Activated CD8-positive, alpha-beta memory T cell treated with anti-CD3 and anti-CD28 coated beads for 1 hour (primary cell): ENCODE measurements around the gene NCOA5.

Source experiments
- DNase-seq, 2 donors: peaks; one replicate each; pipeline ENCODE4 v3.0.0-alpha.2; 2020; ENCODE audit warnings: low read depth in 1 of 2; ENCODE audit errors: extremely low read depth in 1 of 2

The NCOA5 gene

DNA sequence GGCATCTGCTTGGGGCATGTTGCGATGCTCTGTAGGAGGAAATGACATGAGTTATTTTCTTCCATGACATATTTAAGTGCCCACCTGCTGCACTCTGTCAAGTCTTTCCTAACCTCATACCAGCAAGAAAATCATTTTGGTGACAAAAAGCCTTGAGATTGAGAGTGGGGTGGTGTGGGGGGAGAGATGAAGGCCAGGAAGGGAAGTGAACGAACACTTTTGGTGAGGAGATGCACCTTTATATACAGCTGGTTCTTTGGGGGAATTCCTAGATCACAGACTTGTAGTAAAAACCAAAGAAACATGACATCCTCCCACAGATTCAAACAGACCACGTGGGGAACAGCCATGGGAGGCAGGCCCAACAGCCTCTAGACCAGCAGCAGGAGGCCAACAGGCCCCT is 26.1 kb downstream of the NCOA5 start:
- DNase-seq, result no peak

DNA sequence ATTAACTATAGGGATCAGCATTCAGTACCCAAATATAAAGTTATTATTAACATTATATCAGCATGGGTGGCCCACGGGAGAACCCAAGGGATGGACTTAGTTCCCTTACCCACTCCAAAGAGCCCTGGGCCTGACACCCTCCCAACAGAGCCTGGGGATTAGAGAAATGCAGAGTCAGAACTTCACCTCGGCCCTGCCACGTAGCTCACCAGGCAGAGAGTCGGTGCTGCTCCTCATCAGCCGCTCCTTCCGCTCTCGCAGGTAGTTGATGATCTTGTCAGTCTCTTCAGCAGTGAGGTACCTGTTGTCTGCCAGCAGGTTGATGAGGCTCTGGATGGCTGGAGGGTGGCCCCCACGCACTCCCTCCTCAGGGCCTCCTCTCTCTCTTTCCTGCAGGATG is 26.6 kb downstream of the NCOA5 start:
- no peak for DNase-seq

DNA sequence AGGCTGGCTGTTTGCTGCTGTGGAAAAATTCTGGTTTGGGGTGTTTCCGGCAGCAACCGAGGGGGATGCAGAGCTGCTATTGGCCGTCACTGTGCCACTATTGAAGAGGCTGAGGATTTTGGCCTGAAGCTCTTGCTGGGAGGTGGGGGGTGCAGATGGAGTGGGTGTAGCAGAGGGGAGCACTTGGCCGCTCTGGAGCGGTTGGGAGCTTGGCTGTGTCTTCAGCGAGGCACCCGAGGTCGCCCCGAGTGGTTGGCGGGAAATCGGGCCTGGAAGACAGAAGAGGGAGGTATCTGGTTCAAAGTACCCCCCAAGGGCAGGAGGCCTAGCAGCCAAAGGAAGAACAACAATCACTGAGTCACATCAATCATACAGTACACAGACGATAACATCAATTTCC is 27.1 kb downstream of the NCOA5 start:
- DNase-seq, result no peak

DNA sequence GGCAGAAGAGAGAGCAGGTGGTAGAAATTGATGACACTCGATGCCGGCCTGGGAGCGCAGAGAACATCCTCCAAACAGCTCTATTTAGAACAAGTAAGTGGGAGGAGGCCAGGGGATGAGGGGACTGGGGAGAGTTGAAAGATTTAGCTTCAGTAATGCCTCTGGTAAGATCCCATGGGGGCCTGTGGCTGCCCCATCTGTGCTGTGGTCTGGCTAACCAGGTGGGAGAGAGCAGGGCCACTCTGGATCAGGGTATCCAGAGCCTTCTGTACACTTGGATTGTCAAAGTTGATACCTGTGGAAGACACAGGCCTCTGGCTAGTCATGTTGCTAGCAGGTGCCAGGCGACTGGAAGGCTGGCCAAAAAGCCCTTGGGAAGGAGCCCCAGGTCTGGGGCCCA is 27.6 kb downstream of the NCOA5 start:
- no peak for DNase-seq

DNA sequence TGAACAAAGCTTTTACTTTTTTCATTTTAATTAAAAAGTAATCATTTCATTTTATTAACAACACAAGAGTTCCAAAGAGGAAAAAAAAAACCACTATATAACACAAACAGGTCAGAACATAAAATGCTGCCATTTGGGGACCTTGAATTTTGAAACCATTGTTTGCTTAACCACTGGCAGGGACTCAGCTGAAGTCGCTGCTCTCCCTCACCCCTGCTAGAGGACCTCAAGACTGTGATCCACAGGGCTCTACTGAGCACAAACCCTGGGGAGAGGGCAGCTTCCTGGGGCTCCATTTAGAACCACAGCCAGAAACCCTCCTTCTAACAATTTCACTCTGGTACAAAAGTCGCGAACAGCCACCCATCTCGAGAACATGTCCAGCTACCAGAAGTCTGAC is 28.8 kb downstream of the NCOA5 start:
- DNase-seq, result no peak

DNA sequence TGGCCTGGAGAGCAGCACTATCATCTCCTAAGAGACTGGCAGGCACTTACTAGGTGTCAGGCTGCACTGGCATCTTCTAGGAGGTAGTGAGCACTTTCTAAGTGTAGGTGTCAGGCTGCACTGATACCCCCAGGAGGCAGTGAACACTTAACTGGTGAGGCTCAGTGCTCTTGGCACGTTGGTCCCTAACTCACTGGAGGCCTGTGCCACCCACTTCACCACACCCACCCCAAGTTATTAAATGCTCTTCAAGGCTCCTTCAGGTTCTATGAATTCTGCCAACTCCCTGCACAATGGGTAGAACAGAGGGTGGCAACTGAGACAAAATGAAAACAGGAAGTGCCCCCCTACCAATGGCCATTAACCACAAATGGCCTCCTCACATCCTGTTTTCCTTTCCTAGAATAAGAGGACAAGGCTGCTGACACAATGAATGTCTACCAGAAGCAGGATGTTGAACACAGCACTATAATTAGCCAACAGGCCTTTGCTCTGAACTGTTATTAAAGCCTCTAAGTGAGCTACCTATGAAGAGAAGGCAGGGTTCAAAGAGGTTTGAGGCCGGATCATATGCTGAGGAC is 29.4 kb downstream of the NCOA5 start:
- no peak for DNase-seq

DNA sequence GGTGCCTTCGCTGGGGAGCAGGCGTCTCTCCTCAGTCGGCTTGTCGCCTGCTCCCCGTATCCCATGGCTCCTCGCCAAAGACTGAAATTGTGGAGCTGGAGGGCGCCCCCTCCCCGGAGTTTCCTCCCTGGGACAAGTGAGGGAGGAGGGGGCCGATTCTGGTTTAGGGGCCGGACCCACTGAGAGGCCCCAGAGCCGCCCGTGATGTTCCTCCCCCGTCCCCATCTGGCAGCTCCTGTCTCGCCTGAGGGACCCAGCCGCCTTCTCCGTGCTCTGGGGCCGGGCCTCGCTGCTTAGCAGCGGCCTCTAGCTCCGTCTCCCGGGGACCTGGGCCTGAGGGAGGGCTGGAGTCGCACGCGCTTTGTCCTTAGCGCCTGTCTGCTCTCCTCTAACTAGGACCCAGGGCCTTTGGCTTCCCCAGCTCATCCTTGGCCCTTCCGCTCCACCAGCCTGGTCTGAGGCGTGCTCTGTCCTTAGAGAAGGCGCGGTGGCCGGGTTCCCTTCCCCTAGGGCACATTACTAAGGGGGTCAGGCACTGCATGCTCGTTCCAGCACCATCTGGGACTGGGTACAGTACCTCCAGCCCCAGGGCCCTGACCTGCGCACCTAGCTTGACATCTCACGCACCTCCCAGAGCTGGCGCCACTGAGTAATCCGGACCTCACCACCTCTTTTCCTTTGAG is 31.0 kb downstream of the NCOA5 start:
- DNase-seq, result no peak

DNA sequence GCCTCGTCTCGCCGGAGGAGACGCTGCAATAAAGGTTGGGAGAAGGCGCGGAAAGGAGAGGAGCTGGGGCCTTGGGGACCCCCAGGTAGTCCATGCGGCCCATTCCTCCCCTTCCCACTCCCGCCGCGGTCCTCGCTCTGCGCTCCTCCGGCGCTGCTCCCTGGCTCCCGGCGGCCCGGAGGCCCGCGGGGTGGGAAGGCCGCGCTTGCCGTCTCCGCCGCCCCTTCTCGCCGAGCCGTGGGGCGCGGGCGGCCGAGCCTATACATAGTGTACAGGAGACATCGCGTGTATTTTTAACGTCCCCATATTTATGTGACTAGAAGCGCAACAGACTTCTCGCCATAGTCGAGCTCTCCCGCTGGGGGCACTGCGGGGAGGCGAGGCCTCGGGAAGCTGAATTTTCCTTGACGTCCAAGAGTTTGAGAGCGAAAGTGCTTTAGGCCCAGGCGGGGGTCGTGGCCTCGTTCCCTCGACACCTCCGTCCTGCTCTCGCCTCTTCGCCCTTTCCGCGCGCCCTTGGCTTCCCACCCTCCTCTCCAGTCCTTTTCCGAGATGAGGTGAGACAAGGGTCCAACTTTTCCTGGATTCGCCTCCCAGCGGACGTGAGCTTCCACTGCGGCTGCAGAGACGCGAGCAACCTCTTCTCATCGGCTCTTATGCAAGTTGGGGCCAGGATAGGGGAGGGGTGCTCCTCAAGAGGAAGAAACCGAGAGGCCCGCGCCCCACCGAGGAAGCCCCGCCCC is 31.7 kb downstream of the NCOA5 start:
- peak in 1 of 2 donors; percentile 7 for DNase-seq

DNA sequence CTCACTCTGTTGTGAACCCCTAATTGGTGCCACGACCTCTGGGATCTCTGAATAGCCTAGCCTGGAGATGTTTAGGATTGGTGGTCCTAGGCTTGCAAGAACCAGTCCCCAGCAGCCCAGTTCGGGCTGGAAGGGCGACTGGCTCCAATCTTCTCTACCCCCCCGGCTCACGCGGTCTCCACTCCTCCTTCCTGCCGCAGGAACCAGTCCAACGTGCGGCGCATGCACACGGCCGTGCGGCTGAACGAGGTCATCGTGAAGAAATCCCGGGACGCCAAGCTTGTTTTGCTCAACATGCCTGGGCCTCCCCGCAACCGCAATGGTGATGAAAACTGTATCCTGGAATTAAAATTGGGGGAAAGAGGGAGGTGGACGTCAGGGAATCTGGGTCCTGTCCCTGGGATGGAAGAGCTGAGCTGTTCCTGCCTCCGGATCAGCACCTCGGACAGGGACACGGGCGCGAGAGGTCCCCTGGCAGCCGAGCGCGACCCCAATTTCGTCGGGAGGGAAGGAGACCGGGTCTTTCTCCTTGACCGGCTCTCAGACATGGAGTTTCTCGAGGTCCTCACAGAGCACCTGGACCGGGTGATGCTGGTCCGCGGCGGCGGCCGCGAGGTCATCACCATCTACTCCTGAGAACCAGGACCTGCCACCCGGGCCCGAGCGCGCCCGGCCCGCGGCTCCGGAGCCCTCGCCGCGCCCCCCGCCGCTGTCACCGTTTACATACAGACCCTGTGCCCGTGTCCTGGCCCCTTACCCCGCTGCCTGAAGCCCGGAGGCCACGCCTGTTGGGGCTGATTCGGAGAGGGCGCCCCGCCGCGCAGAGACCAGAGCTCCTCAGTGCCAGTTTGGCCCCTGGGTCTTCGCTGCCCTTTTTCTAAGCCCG is 32.5 kb downstream of the NCOA5 start:
- no peak for DNase-seq

DNA sequence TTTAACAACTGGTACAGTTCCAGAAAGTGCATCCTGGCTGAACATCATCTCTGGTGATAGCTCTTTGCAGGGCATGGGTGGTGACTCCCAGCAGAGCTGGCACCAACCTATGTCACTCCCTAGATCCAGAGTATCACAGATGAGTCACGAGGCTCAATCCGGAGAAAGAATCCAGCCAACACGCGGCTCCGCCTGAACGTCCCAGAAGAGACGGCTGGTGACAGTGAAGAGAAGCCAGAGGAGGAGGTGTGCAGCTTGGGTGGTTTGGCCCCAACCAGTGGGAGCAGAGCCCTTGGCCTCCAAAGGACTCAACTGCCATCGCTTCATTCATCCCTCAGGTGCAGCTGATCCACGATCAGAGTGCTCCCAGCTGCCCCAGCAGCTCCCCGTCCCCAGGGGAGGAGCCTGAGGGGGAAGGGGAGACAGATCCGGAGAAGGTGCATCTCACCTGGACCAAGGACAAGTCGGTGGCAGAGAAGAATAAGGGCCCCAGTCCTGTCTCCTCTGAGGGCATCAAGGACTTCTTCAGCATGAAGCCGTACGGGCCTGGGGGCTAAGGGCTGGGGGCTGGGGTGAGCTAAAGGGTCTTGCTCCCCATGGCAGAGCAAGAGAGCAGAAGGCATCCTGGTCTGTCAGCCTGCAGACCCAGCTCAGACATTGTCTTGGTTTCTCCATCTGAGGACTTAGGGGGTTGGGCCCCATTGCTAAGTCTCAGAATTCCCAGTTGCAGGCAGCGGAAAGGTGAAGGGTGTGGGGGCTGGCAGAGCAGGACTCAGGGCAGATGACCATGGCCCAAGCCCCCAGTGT is 33.5 kb downstream of the NCOA5 start:
- no peak for DNase-seq

DNA sequence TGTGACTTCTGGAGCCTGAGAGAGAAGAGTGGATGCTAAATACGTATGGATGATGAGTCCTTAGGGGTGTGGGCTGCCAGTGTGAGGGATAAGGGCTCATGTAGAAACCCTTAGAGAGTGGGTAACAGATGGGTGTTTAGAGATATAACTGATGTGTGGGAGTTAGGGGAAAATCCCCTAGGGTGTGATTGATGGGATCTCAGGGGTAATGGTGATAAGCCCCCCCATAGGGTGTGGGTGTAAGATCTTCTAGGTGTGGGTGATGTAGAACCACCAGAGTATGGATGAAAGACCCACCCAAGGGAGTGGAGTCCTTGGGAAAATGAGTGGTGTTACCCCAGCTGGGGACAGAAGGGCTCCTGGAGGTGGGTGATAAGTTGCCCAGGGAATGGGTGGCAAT is 34.5 kb downstream of the NCOA5 start:
- DNase-seq, result no peak

DNA sequence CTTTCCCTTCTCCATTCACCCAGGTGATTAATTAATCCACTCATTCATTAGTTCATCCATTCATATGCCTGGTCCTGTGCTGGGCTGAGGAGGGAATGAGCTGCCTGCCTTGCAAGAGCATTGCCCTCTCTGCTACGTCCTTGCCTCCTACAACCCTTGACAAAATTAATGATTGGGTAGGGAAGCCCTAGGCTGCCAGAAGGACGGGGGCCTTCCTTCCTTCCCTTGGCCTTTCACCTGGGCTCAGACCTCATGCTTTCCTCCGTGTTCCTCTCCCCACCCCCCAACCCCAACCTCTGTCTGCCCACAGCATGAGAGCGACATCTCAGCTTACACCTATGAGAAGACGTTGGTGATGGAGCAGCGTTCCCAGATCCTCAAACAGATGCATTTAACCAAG is 35.2 kb downstream of the NCOA5 start:
- no peak for DNase-seq

DNA sequence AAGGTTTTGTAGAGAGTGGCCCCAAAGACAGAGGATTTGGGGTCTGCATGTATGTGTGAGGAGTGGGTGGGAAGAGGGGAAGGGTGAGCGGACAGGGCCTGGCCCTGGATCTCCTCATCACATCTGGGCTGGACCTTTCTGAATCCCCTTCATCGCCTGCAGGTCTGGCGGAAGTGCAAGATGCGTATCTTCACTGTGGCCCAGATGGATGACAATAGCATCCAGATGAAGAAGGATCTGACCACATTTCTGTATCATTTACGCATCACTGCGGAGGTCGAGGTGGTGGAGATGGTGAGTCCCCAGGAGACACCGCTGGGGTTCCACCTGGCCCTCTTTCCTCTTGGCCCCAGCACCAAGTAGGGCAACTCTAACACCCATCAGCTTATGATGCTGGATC is 36.3 kb downstream of the NCOA5 start:
- no peak for DNase-seq

DNA sequence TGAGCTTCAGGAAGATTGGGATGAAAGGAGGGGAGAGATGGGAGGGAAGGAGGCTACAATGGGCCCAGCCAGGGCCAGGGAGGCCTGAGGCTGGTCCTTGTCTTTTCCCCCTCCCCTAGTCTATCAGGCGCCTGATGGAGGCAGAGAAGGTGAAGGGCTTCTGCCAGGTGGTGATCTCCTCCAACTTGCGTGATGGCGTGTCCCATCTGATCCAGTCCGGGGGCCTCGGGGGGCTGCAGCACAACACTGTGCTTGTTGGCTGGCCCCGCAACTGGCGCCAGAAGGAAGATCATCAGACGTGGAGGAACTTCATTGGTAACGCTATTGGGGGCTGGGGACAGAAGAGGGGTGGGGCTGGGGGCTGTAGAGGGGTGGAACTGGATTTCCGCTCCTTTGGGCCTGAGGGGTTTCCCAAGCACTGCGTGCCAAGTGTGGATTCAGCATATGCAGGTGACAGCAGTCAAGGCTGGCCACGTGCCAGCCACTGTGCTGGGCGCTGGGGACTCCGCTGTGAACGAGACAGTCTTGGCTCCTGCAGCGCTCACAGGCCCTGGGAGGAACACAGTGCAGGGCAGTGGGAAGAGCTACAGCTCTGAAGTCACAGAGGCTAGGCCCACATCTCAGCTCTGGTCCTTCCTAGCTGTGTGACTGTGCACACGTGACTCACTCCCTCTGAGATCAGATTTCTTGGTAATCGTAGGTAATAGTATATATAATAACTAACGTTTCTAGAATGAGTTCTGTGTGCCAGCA is 38.0 kb downstream of the NCOA5 start:
- DNase-seq, result no peak

DNA sequence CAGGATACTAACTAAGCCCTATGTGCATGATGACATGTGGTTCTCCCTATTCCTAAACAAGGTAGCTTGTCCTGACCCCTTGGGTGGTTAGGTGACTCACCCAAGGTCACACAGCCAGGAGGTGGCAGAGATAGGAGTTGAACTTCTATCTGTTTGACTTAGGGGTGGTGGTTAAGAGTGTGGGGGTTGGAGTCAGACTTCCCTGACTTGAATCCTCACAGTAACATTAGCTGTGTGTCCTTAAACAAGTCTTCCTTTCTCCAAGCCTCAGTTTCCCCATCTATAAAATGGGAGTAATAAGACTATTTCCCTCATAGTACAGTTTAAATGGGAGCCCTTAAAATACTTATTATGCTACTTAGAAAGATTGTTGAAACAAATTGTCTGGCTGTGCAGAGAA is 38.9 kb downstream of the NCOA5 start:
- DNase-seq, result no peak

DNA sequence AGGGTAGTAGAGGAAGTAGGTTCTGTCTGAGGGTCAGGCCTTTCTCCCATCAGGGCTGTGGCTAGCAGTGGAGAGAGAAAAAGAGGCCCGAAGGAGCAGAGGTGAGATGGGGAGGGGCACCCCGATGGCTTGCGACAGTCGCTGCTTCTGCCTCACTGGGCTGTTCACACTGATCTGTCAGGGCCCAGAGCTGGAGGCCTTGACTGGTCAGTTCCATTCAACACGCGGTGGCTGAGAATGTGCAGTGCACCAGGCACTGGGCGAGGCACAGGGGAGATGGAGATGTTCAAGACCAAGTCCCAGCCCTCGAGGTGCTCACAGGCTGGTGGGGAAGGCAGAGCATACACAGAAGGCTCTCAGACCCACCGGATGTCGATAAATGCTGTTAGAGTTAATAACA is 39.3 kb downstream of the NCOA5 start:
- no peak for DNase-seq

DNA sequence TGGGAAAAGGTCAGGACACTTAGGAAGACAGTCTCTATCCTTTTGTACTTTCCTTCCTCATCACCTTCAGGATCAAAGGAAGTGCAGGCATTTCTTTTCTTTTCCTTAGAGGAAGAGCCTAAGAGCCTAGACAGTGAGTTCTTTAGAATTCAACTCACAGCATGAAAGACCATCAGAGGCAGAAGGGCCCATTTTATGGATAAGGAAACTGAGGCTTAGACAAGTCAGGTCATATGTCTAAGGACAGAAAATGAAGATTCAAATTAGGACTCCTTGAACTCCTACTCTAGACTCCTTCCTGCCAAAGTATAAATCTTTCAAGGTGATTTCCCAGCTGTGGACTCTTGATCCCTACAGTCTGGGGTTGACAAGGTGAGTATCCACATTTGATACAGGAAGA is 39.9 kb downstream of the NCOA5 start:
- DNase-seq, result no peak

DNA sequence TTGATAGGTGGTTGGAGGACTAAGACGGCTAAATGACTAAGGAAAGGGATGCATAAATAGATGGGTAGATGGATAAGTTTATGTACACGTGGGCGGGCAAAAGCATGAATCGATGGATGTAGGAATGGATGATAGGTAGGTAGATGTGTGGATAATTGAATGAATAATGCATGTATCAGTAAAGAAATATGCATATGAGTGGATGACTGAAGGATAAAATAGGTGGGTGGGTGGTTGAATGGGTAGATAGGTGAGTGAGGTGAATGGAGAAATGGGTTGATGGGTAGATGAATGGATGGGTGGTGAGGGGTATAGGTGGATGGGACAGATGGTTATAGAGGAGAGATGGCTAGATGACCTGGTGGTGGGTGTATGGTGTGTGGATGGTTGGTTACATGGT is 40.6 kb downstream of the NCOA5 start:
- no peak for DNase-seq

DNA sequence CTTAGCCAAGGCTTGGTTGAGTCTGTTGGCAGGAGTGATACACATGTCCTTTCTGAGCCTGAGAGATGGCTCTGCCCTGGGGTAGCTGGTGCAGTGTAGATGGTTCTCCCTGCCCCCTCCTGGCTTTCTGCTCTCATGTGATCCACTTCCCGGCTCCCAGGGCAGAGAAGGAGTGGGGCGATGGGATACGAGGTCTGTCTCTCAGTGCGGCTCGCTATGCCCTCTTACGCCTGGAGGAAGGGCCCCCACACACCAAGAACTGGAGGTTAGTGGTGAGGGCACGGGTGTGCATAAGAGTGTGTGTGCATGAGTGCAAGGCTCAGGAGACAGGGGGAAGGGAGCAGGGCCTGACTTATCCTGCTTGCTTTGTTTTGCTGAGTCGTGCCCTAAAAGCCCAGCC is 41.9 kb downstream of the NCOA5 start:
- DNase-seq, result no peak
